Endothelial cell of umbilical vein (primary cell): ENCODE data around the gene CHN1. TPM values are rescaled to one million over a fixed set of nuclear protein-coding genes. Genes with fewer than 3 reads are reported as not detected.

ENCODE experiments used
- BruUV-seq: library from RNA; stranded (reverse); fragments of 400-500 nt; replicated peaks from 2 replicates; lab custom pipeline; 2021; lab: Mats Ljungman, UMichigan
- CTCF ChIA-PET: fragments of 300-600, 350-600 bp; sonication (Branson Sonifier 250); formaldehyde crosslinking; loops from one replicate; lab custom pipeline; 2021; ENCODE audit warnings: antibody characterized with exemption, inconsistent platforms; lab: Charles Lee
- POLR2A ChIA-PET: fragments of 300-600, 350-600 bp; sonication (Branson Sonifier 250); formaldehyde crosslinking; loops from one replicate; lab custom pipeline; 2021; ENCODE audit warnings: antibody characterized with exemption, inconsistent platforms; lab: Charles Lee
- DNase-seq: peaks from one replicate; pipeline ENCODE4 v3.0.0-alpha.2; 2011; ENCODE audit warnings: low read depth, low spot score
- FAIRE-seq: peaks from 2 replicates; lab custom pipeline; 2011; peaks lifted over from hg19 to GRCh38; lab: Jason Lieb, UNC
- H2AFZ ChIP-seq: 2 replicates; pipeline ENCODE4 v1.6.0; 2012; ENCODE audit warnings: low read depth, low read length, control low read depth, inconsistent platforms
- H3K27ac ChIP-seq: 2 replicates; pipeline ENCODE4 v1.5.1; 2011; ENCODE audit warnings: low read depth, mild to moderate bottlenecking, control low read depth, low read length, moderate library complexity; ENCODE audit not compliant: insufficient read depth
- H3K27me3 ChIP-seq, 2 experiments: 2 replicates each; pipeline versions ENCODE4 v1.6.0 to v1.6.1; 2011; ENCODE audit warnings: low read length in 2 of 2, mixed read lengths in 1 of 2; ENCODE audit not compliant: control insufficient read depth in 2 of 2, insufficient read depth in 2 of 2
- H3K36me3 ChIP-seq, 2 experiments: 2 replicates in 1 of 2; 3 replicates in 1 of 2; pipeline ENCODE4 v1.5.1; 2011; ENCODE audit warnings: low read length in 2 of 2, mild to moderate bottlenecking in 1 of 2, moderate library complexity in 1 of 2; ENCODE audit not compliant: control insufficient read depth in 2 of 2, insufficient read depth in 2 of 2; ENCODE audit errors: extremely low read depth in 1 of 2
- H3K4me1 ChIP-seq: 3 replicates; pipeline ENCODE4 v1.5.1; 2011; ENCODE audit warnings: mild to moderate bottlenecking, low read length; ENCODE audit not compliant: control insufficient read depth, insufficient read depth; ENCODE audit errors: extremely low read depth
- H3K4me2 ChIP-seq: 2 replicates; pipeline ENCODE4 v1.6.1; 2011; ENCODE audit warnings: low read length, control low read depth, mixed read lengths; ENCODE audit not compliant: insufficient read depth
- H3K4me3 ChIP-seq, 3 experiments: fragments of 200-600 bp in 1 of 3; sonication (generic), shearing (Covaris generic) in 1 of 3; replicated peaks in 1 of 3; 2 replicates each; pipeline ENCODE4 v1.5.1; 2011 to 2016; ENCODE audit warnings: control low read depth in 3 of 3, low read length in 3 of 3, mild to moderate bottlenecking in 2 of 3, inconsistent platforms in 1 of 3, low read depth in 1 of 3, moderate library complexity in 1 of 3; ENCODE audit not compliant: insufficient read depth in 1 of 3
- H3K79me2 ChIP-seq: 2 replicates; pipeline ENCODE4 v1.6.0; 2012; ENCODE audit warnings: low read length, inconsistent platforms; ENCODE audit not compliant: control insufficient read depth, insufficient read depth
- H3K9ac ChIP-seq: replicated peaks from 2 replicates; pipeline ENCODE3; 2011; ENCODE audit warnings: low read length, control low read depth; ENCODE audit not compliant: insufficient read depth; ENCODE audit errors: extremely low read depth
- H3K9me1 ChIP-seq: replicated peaks from 3 replicates; pipeline ENCODE4 v1.6.0; 2011; ENCODE audit warnings: mild to moderate bottlenecking, low read length; ENCODE audit not compliant: control insufficient read depth, insufficient read depth; ENCODE audit errors: extremely low read depth
- H3K9me3 ChIP-seq: replicated peaks from 2 replicates; pipeline ENCODE4 v1.5.1; 2012; ENCODE audit warnings: low read length, inconsistent platforms; ENCODE audit not compliant: control insufficient read depth, insufficient read depth
- H4K20me1 ChIP-seq: replicated peaks from 2 replicates; pipeline ENCODE3; 2011; ENCODE audit warnings: mild to moderate bottlenecking, low read length; ENCODE audit not compliant: control insufficient read depth, insufficient read depth; ENCODE audit errors: extremely low read depth
- EZH2 ChIP-seq: IDR thresholded peaks from 2 replicates; pipeline ENCODE4 v1.6.1; 2012; ENCODE audit warnings: borderline replicate concordance, low read depth, mild to moderate bottlenecking, moderate library complexity, low read length, inconsistent platforms; ENCODE audit not compliant: severe bottlenecking
- FOS ChIP-seq: IDR thresholded peaks from 2 replicates; pipeline ENCODE4 v1.6.1; 2011; ENCODE audit warnings: mild to moderate bottlenecking, low read length, moderate library complexity, borderline replicate concordance; ENCODE audit not compliant: insufficient read depth
- GATA2 ChIP-seq: IDR thresholded peaks from 2 replicates; pipeline ENCODE4 v1.7.0; 2011; ENCODE audit warnings: low read depth, mild to moderate bottlenecking, moderate library complexity, mixed read lengths, low read length; ENCODE audit not compliant: insufficient read length, insufficient read depth
- JUN ChIP-seq: IDR thresholded peaks from 2 replicates; pipeline ENCODE4 v1.6.1; 2011; ENCODE audit warnings: borderline replicate concordance, low read depth; ENCODE audit not compliant: insufficient read length, insufficient read depth
- MYC ChIP-seq: IDR thresholded peaks from one replicate; pipeline ENCODE4 v1.6.1; 2011; ENCODE audit warnings: mild to moderate bottlenecking, low read depth, low read length
- POLR2A ChIP-seq: IDR thresholded peaks from 2 replicates; pipeline ENCODE4 v1.6.1; 2012; ENCODE audit warnings: low read depth, mild to moderate bottlenecking, control low read depth, low read length
- POLR2AphosphoS5 ChIP-seq: IDR thresholded peaks from 2 replicates; pipeline ENCODE4 v1.6.1; 2012; ENCODE audit warnings: low read depth, mild to moderate bottlenecking, control low read depth, low read length, moderate library complexity; ENCODE audit not compliant: insufficient read depth
- dilution Hi-C: fragments of 300-500 bp; cut with MboI; formaldehyde crosslinking; loops from one replicate; pipeline ENCODE4 v1.15.0; 2019; ENCODE audit warnings: low sequenced_read_pairs; ENCODE audit not compliant: extremely low pct_ligation_motif_present
- intact Hi-C: fragments of 100-400 bp; cut with micrococcal nuclease; formaldehyde crosslinking; loops from one replicate; pipeline ENCODE4 v1.10.0; 2022
- polyA plus RNA-seq, 4 experiments: library from polyadenylated mRNA; depleted of rRNA in 3 of 4; stranded (reverse) in 3 of 4; unstranded in 1 of 4; fragments of >200 nt; gene quantifications; 2 replicates each; pipeline versions ENCODE4 v1.2.1 to v1.2.3, GENCODE V29; 2011 to 2012; ENCODE audit warnings: missing spikeins in 1 of 4
- total RNA-seq: library from RNA; stranded (reverse); gene quantifications from 2 replicates; pipeline ENCODE4 v1.2.3, GENCODE V29; 2021
- TF ChIP-seq, protein P1 (sequence below): IDR thresholded peaks from 2 replicates; pipeline ENCODE4 v1.6.1; 2011; ENCODE audit not compliant: insufficient read depth, insufficient read length
- TF ChIP-seq, protein P2 (sequence below), 2 donors: IDR thresholded peaks; 1 replicate in 1 of 2; 2 replicates in 1 of 2; pipeline ENCODE4 v1.5.1; 2011; ENCODE audit warnings: low read length in 2 of 2, mild to moderate bottlenecking in 2 of 2, moderate library complexity in 2 of 2, control low read depth in 1 of 2, inconsistent platforms in 1 of 2, low read depth in 1 of 2; ENCODE audit not compliant: insufficient read depth in 1 of 2; ENCODE audit errors: extremely low read depth in 1 of 2

Gene CHN1
- total and polyA plus RNA-seq, 2 donors (not counting 3 experiments of a cell fraction or from before 2014, with no cell fraction given): 23.3 to 24.9 TPM

DNA sequence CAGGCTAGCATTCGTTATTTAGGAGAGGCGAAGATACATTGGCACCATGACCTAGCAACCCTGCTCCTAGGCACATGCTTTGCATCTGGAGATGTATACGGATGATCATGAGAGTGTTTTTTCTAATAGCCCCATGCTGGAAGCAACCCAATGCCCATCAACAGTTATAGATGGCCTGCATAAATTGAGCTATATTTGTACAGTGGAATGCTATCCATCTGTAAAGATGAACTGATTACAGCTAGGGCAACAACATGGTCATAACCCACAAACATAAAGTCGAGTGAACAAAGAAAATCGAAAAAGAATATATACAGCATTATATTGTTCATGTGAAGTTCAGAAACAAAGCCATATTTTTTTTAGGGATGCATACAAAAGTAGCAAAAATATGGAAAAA lies 220.3 kb downstream of the CHN1 start:
- dilution Hi-C loops: no loop called here
- Histone ChIP-seq H3K9me1 (no peaks in the 10 kb centered on the region), H3K4me1 (peaks cover 13% of the 10 kb centered on the region), H3K36me3 (no peaks in the 10 kb centered on the region), H3K27ac (no peak overlapping the region), H4K20me1 (no peaks in the 10 kb centered on the region), H2AFZ (no peak overlapping the region), H3K9ac (no peak overlapping the region), H3K9me3 (no peaks in the 10 kb centered on the region), H3K4me2 (no peak overlapping the region), H3K27me3 (no peaks in the 10 kb centered on the region), H3K79me2 (no peaks in the 10 kb centered on the region), H3K4me3 (no peak overlapping the region)
- DNase-seq (no peak), FAIRE-seq (no peak)
- intact Hi-C loops: no loop called here
- ChIA-PET CTCF (interaction anchor here (1.6 to 3.2 kb wide), 2 partner anchors 10 to 14 kb away, joined by 7 to 8 read pairs; no protein-coding TSS in a partner anchor), POLR2A (no interaction called here)
- TF ChIP-seq MYC (no peak), EZH2 (no peak), POLR2AphosphoS5 (no peak), POLR2A (no peak), GATA2 (no peak), FOS (no peak), JUN (no peak)
- TF ChIP-seq, protein P1, sequence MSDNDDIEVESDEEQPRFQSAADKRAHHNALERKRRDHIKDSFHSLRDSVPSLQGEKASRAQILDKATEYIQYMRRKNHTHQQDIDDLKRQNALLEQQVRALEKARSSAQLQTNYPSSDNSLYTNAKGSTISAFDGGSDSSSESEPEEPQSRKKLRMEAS: no peak
- TF ChIP-seq, protein P2, sequence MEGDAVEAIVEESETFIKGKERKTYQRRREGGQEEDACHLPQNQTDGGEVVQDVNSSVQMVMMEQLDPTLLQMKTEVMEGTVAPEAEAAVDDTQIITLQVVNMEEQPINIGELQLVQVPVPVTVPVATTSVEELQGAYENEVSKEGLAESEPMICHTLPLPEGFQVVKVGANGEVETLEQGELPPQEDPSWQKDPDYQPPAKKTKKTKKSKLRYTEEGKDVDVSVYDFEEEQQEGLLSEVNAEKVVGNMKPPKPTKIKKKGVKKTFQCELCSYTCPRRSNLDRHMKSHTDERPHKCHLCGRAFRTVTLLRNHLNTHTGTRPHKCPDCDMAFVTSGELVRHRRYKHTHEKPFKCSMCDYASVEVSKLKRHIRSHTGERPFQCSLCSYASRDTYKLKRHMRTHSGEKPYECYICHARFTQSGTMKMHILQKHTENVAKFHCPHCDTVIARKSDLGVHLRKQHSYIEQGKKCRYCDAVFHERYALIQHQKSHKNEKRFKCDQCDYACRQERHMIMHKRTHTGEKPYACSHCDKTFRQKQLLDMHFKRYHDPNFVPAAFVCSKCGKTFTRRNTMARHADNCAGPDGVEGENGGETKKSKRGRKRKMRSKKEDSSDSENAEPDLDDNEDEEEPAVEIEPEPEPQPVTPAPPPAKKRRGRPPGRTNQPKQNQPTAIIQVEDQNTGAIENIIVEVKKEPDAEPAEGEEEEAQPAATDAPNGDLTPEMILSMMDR (IDR thresholded peaks at IDR 0.05; ENCODE audit: extremely low read depth in 1 of 2, insufficient read depth in 1 of 2, low read depth in 1 of 2, low read length in 2 of 2): no peak
- no TSS peak for BruUV-seq
